ENCODE data around the gene PPM1H.

Gene PPM1H

GRCh38 chr12:62915204-62915529 lies 19.8 kb downstream of the PPM1H start (continued):
- TF ChIP-seq ZNF335 (tag by site-specific recombination; conservative IDR thresholded peaks at IDR 0.05) (no peak), INSM2 (tag by site-specific recombination; IDR thresholded peaks at IDR 0.05) (no peak), PRDM4 (tag by site-specific recombination; IDR thresholded peaks at IDR 0.05) (no peak), ZNF211 (tag by site-specific recombination; IDR thresholded peaks at IDR 0.05; ENCODE audit: low read depth) (no peak), ZNF157 (tag by site-specific recombination; IDR thresholded peaks at IDR 0.05) (no peak), ZFHX2 (tag by site-specific recombination; conservative IDR thresholded peaks at IDR 0.05) (no peak), ZNF37A (tag by site-specific recombination; IDR thresholded peaks at IDR 0.05) (no peak), BCL6B (tag by site-specific recombination; IDR thresholded peaks at IDR 0.05) (no peak)

GRCh38 chr12:62914443-62915203 lies 20.3 kb downstream of the PPM1H start:
- TF ChIP-seq ZNF707 (tag by site-specific recombination; IDR thresholded peaks at IDR 0.05) (no peak), ZBTB8A (tag by site-specific recombination; IDR thresholded peaks at IDR 0.05) (no peak), ZFP41 (tag by site-specific recombination; IDR thresholded peaks at IDR 0.05; ENCODE audit: borderline replicate concordance) (no peak), ZNF596 (tag by site-specific recombination; IDR thresholded peaks at IDR 0.05) (no peak), PATZ1 (tag by site-specific recombination; IDR thresholded peaks at IDR 0.05) (no peak), ZNF140 (tag by site-specific recombination; IDR thresholded peaks at IDR 0.05) (no peak), REPIN1 (tag by site-specific recombination; IDR thresholded peaks at IDR 0.05; ENCODE audit: low read depth) (no peak), ZNF362 (tag by site-specific recombination; IDR thresholded peaks at IDR 0.05) (no peak), REST (tag by site-specific recombination; IDR thresholded peaks at IDR 0.05) (no peak), ZNF623 (tag by site-specific recombination; IDR thresholded peaks at IDR 0.05) (no peak), GLIS1 (tag by site-specific recombination; IDR thresholded peaks at IDR 0.05) (no peak), ZNF837 (tag by site-specific recombination; IDR thresholded peaks at IDR 0.05) (no peak), ZNF394 (tag by site-specific recombination; IDR thresholded peaks at IDR 0.05; ENCODE audit: borderline replicate concordance) (no peak), ZNF221 (tag by site-specific recombination; IDR thresholded peaks at IDR 0.05; ENCODE audit: borderline replicate concordance) (no peak), ZNF747 (tag by site-specific recombination; IDR thresholded peaks at IDR 0.05) (no peak), HOXD13 (CRISPR knock-in tag; IDR thresholded peaks at IDR 0.05; ENCODE audit: borderline replicate concordance) (no peak)
- H3K27ac ChIP-seq (ENCODE audit: extremely low read depth, low read depth, low read length), result no peak overlapping the region
- H3K4me1 ChIP-seq (ENCODE audit: control insufficient read depth, insufficient read depth, low read length), result peaks cover 29% of the 10 kb centered on the region
- POLR2A ChIA-PET, result no interaction called here
- no peaks in the 10 kb centered on the region for H3K9me3 ChIP-seq (ENCODE audit: control insufficient read depth, insufficient read depth, low read depth, low read length)
- H3K4me3 ChIP-seq (ENCODE audit: low read depth, low read length), result no peak overlapping the region
- H3K36me3 ChIP-seq (ENCODE audit: control insufficient read depth in 2 of 2, insufficient read depth in 1 of 2, low read length in 2 of 2), result no peaks in the 10 kb centered on the region
- CTCF ChIA-PET, result no interaction called here
